DMS153 treated with DMSO at 0.1 percent for 48 hours (cell line): ENCODE data around the gene CREBBP.

Experiments
- DNase-seq: peaks from one replicate; lab custom pipeline; 2025; ENCODE audit not compliant: unreplicated experiment; lab: John Stamatoyannopoulos, UW

Gene CREBBP

GRCh38 chr16:3856367-3857141 is 24.0 kb downstream of the CREBBP start:
- DNase-seq: no peak

GRCh38 chr16:3854750-3855541 is 25.6 kb downstream of the CREBBP start:
- DNase-seq: no peak

- DNase-seq: no peak
Measured at GRCh38 chr16:3850544-3850899, 30.0 kb downstream of the CREBBP start.

GRCh38 chr16:3849751-3850543 is 30.6 kb downstream of the CREBBP start:
- DNase-seq: no peak

GRCh38 chr16:3846595-3847091 is 33.9 kb downstream of the CREBBP start:
- no peak for DNase-seq

GRCh38 chr16:3846087-3846486 is 34.4 kb downstream of the CREBBP start:
- no peak for DNase-seq

GRCh38 chr16:3842994-3843393 is 37.5 kb downstream of the CREBBP start:
- DNase-seq: no peak

GRCh38 chr16:3841729-3842508 is 38.6 kb downstream of the CREBBP start:
- DNase-seq: no peak

GRCh38 chr16:3839402-3840184 is 40.9 kb downstream of the CREBBP start:
- no peak for DNase-seq

- no peak for DNase-seq
Measured at GRCh38 chr16:3838600-3839401, 41.7 kb downstream of the CREBBP start.

GRCh38 chr16:3837851-3838586 is 42.5 kb downstream of the CREBBP start:
- DNase-seq: no peak

- DNase-seq: no peak
Measured at GRCh38 chr16:3836641-3837040, 43.9 kb downstream of the CREBBP start.

- no peak for DNase-seq
Measured at GRCh38 chr16:3835089-3835602, 45.4 kb downstream of the CREBBP start.

- no peak for DNase-seq
Measured at GRCh38 chr16:3832668-3833067, 47.8 kb downstream of the CREBBP start.

- DNase-seq: no peak
Measured at GRCh38 chr16:3830625-3831254, 49.8 kb downstream of the CREBBP start.

GRCh38 chr16:3829631-3830536 is 50.6 kb downstream of the CREBBP start:
- no peak for DNase-seq

GRCh38 chr16:3825940-3826339 is 54.6 kb downstream of the CREBBP start:
- no peak for DNase-seq
